H9 (cell line): Measurements from ENCODE around the gene MAML3. TPM values are rescaled to one million over a fixed set of nuclear protein-coding genes. Genes with fewer than 3 reads are reported as not detected.

Source experiments
- DNase-seq: peaks from one replicate; pipeline ENCODE4 v3.0.0-alpha.2; 2017
- H2AFZ ChIP-seq: one replicate; pipeline ENCODE4 v1.6.1; 2013; ENCODE audit warnings: mild to moderate bottlenecking, low read length, control low read depth, moderate library complexity
- H2AK5ac ChIP-seq: 2 replicates; pipeline ENCODE4 v1.6.1; 2013; ENCODE audit warnings: low read length, control low read depth, mixed read lengths; ENCODE audit not compliant: insufficient read length
- H2BK120ac ChIP-seq: one replicate; pipeline ENCODE4 v1.6.1; 2013; ENCODE audit warnings: low read depth, mild to moderate bottlenecking, low read length, control low read depth, inconsistent platforms; ENCODE audit not compliant: poor library complexity, severe bottlenecking
- H2BK12ac ChIP-seq: 2 replicates; pipeline ENCODE4 v1.6.1; 2013; ENCODE audit warnings: low read length, control low read depth, mixed read lengths, low read depth; ENCODE audit not compliant: insufficient read length
- H2BK15ac ChIP-seq: 2 replicates; pipeline ENCODE4 v1.6.1; 2013; ENCODE audit warnings: low read depth, low read length, control low read depth
- H2BK20ac ChIP-seq: one replicate; pipeline ENCODE4 v1.6.1; 2013; ENCODE audit warnings: low read depth, mild to moderate bottlenecking, low read length, control low read depth, inconsistent platforms; ENCODE audit not compliant: poor library complexity, severe bottlenecking
- H2BK5ac ChIP-seq: 2 replicates; pipeline ENCODE4 v1.6.1; 2013; ENCODE audit warnings: low read length, control low read depth, mixed read lengths; ENCODE audit not compliant: insufficient read length
- H3K14ac ChIP-seq: 2 replicates; pipeline ENCODE4 v1.6.1; 2013; ENCODE audit warnings: low read length, control low read depth; ENCODE audit not compliant: insufficient read depth
- H3K18ac ChIP-seq: 2 replicates; pipeline ENCODE4 v1.6.1; 2013; ENCODE audit warnings: low read depth, mild to moderate bottlenecking, mixed read lengths, low read length, control low read depth; ENCODE audit not compliant: insufficient read length
- H3K23ac ChIP-seq: 2 replicates; pipeline ENCODE4 v1.6.1; 2013; ENCODE audit warnings: low read length, control low read depth, mixed read lengths, low read depth; ENCODE audit not compliant: insufficient read length
- H3K23me2 ChIP-seq: 2 replicates; pipeline ENCODE4 v1.6.1; 2013; ENCODE audit warnings: low read depth, mild to moderate bottlenecking, mixed read lengths, low read length, control low read depth; ENCODE audit not compliant: insufficient read length, poor library complexity, severe bottlenecking
- H3K27ac ChIP-seq: 2 replicates; pipeline ENCODE4 v1.5.1; 2013; ENCODE audit warnings: low read length, control low read depth, mixed read lengths, low read depth; ENCODE audit not compliant: insufficient read length
- H3K27me3 ChIP-seq: 2 replicates; pipeline ENCODE4 v1.6.1; 2013; ENCODE audit warnings: low read length, control low read depth, inconsistent platforms; ENCODE audit not compliant: insufficient read depth
- H3K4ac ChIP-seq: 2 replicates; pipeline ENCODE4 v1.6.1; 2013; ENCODE audit warnings: low read depth, mild to moderate bottlenecking, control low read depth, inconsistent platforms, low read length, moderate library complexity
- H3K4me1 ChIP-seq: 2 replicates; pipeline ENCODE4 v1.6.1; 2013; ENCODE audit warnings: low read length, control low read depth, inconsistent platforms; ENCODE audit not compliant: insufficient read depth
- H3K4me2 ChIP-seq: 2 replicates; pipeline ENCODE4 v1.6.1; 2013; ENCODE audit warnings: low read length, control low read depth, mixed read lengths; ENCODE audit not compliant: insufficient read length, insufficient read depth
- H3K56ac ChIP-seq: 2 replicates; pipeline ENCODE4 v1.6.1; 2013; ENCODE audit warnings: low read depth, mild to moderate bottlenecking, mixed read lengths, low read length, control low read depth; ENCODE audit not compliant: insufficient read length
- H3K79me1 ChIP-seq: 2 replicates; pipeline ENCODE4 v1.6.1; 2013; ENCODE audit warnings: low read depth, mild to moderate bottlenecking, moderate library complexity, low read length, control low read depth, inconsistent platforms; ENCODE audit not compliant: insufficient read depth, poor library complexity, severe bottlenecking
- H3K79me2 ChIP-seq: 2 replicates; pipeline ENCODE4 v1.6.1; 2013; ENCODE audit warnings: low read length, control low read depth, inconsistent platforms; ENCODE audit not compliant: insufficient read depth
- H3K9ac ChIP-seq: 2 replicates; pipeline ENCODE4 v1.6.1; 2013; ENCODE audit warnings: low read length, control low read depth, mixed read lengths; ENCODE audit not compliant: insufficient read length; ENCODE audit errors: extremely low read depth
- H3K9me3 ChIP-seq: one replicate; pipeline ENCODE4 v1.6.1; 2013; ENCODE audit warnings: low read depth, low read length, inconsistent platforms; ENCODE audit not compliant: control insufficient read depth
- H3T11ph ChIP-seq: one replicate; pipeline ENCODE4 v1.6.1; 2013; ENCODE audit warnings: mild to moderate bottlenecking, low read length, control low read depth, inconsistent platforms
- H4K20me1 ChIP-seq: one replicate; pipeline ENCODE4 v1.6.1; 2013; ENCODE audit not compliant: control insufficient read depth, insufficient read length, insufficient read depth
- H4K5ac ChIP-seq: 2 replicates; pipeline ENCODE4 v1.6.1; 2013; ENCODE audit warnings: low read depth, mild to moderate bottlenecking, mixed read lengths, low read length, control low read depth; ENCODE audit not compliant: insufficient read length
- H4K8ac ChIP-seq: replicated peaks from 2 replicates; pipeline ENCODE4 v1.6.1; 2013; ENCODE audit warnings: low read length, control low read depth, mixed read lengths, low read depth; ENCODE audit not compliant: insufficient read length
- H4K91ac ChIP-seq: 2 replicates; pipeline ENCODE4 v1.6.1; 2013; ENCODE audit warnings: low read depth, mild to moderate bottlenecking, moderate library complexity, mixed read lengths, low read length, control low read depth; ENCODE audit not compliant: insufficient read length
- H3K27ac Mint-ChIP-seq, 3 experiments: 2 replicates in 2 of 3; 3 replicates in 1 of 3; pipeline ENCODE4 v1.8.0; 2020 to 2021; ENCODE audit warnings: mixed read lengths in 3 of 3, mild to moderate bottlenecking in 1 of 3, moderate library complexity in 1 of 3
- H3K27me3 Mint-ChIP-seq: 2 replicates; pipeline ENCODE4 v1.8.0; 2021; ENCODE audit warnings: low read depth, mild to moderate bottlenecking, moderate library complexity, mixed read lengths
- H3K36me3 Mint-ChIP-seq, 3 experiments: 2 replicates in 2 of 3; 3 replicates in 1 of 3; pipeline ENCODE4 v1.8.0; 2020 to 2021; ENCODE audit warnings: low read depth in 3 of 3, mixed read lengths in 3 of 3; ENCODE audit not compliant: insufficient read depth in 1 of 3
- H3K4me1 Mint-ChIP-seq, 2 experiments: 2 replicates each; pipeline ENCODE4 v1.8.0; 2020; ENCODE audit warnings: mixed read lengths in 2 of 2
- H3K4me3 Mint-ChIP-seq, 2 experiments: 2 replicates in 1 of 2; 3 replicates in 1 of 2; pipeline ENCODE4 v1.8.0; 2020 to 2021; ENCODE audit warnings: mild to moderate bottlenecking in 2 of 2, mixed read lengths in 2 of 2, moderate library complexity in 1 of 2
- H3K9me3 Mint-ChIP-seq, 2 experiments: 2 replicates in 1 of 2; 3 replicates in 1 of 2; pipeline ENCODE4 v1.8.0; 2020; ENCODE audit warnings: mild to moderate bottlenecking in 2 of 2, mixed read lengths in 2 of 2, moderate library complexity in 1 of 2
- CTCF ChIP-seq: fragments of 200-600 bp; sonication (generic); conservative IDR thresholded peaks from 3 replicates; pipeline ENCODE4 v1.8.0; 2021; ENCODE audit warnings: antibody characterized with exemption, mild to moderate bottlenecking
- WGBS: extraction: QIAGEN DNeasy Blood & Tissue Kit; methylation state at CpG from one replicate; pipeline ENCODE4 v1.1.7; 2013; ENCODE audit warnings: missing lambda C conversion rate, low lambda C conversion rate, mixed read lengths; ENCODE audit not compliant: insufficient read length; ENCODE audit errors: extremely low coverage; 5-methylcytosine and 5-hydroxymethylcytosine counted together
- total RNA-seq: library from RNA; stranded (reverse); gene quantifications from 2 replicates; pipeline ENCODE4 v1.2.1, GENCODE V29; 2021

Gene MAML3
- total RNA-seq, 1 experiment from 2014 or later, result 3.9 TPM

GRCh38 chr4:140121646-140122045 lies 32.3 kb downstream of the MAML3 start:
- Mint-ChIP-seq H3K4me1 (peaks cover 15 to 16% of the 10 kb centered on the region in 2 experiments), H3K4me3 (no peak overlapping the region), H3K27me3 (no peaks in the 10 kb centered on the region), H3K9me3 (no peaks in the 10 kb centered on the region), H3K36me3 (no peaks in the 10 kb centered on the region), H3K27ac (no peak overlapping the region; a peak in 1 of 7 replicates)
- Histone ChIP-seq H2BK15ac (no peak overlapping the region), H3K18ac (no peak overlapping the region), H3K27ac (no peak overlapping the region), H4K91ac (no peak overlapping the region), H2AK5ac (no peak overlapping the region), H3K23ac (no peak overlapping the region), H2BK12ac (no peak overlapping the region), H2BK5ac (no peak overlapping the region), H2AFZ (no peak overlapping the region), H3T11ph (no peak overlapping the region), H3K4ac (no peak overlapping the region), H3K9ac (no peak overlapping the region), H3K4me1 (peaks cover 3% of the 10 kb centered on the region; the same call in 1 of the 2 replicates), H4K8ac (no peak overlapping the region), H3K14ac (no peak overlapping the region), H3K79me2 (no peaks in the 10 kb centered on the region), H3K9me3 (no peaks in the 10 kb centered on the region), H2BK20ac (no peak overlapping the region), H3K79me1 (no peaks in the 10 kb centered on the region), H4K5ac (no peak overlapping the region), H3K4me2 (no peak overlapping the region), H3K56ac (no peak overlapping the region), H2BK120ac (no peak overlapping the region), H3K27me3 (no peaks in the 10 kb centered on the region), H4K20me1 (no peaks in the 10 kb centered on the region), H3K23me2 (no peaks in the 10 kb centered on the region)
- WGBS, result no CpG with 5 or more reads among the region's 3 CpGs
- no peak for TF ChIP-seq CTCF
- DNase-seq, result no peak
